Activated CD4-positive, alpha-beta T cell treated with anti-CD3 and anti-CD28 coated beads, Interleukin-2, amount 10 ng/mL, durations not matched to agents 24 days and 14 days (primary cell): ENCODE data around the gene STAG1. TPM values are rescaled to one million over a fixed set of nuclear protein-coding genes. Genes with fewer than 3 reads are reported as not detected.
A peak's percentile ranks its signal among the peaks of the same experiment; 100 is the strongest.
"Not testable (repeated sequence)": the region's sequence is repeated elsewhere in the genome, so short reads cannot be mapped to it uniquely, and the experiment has no call there.

Experiments used
- DNase-seq: peaks from one replicate; pipeline ENCODE4 v3.0.0; 2022
- H3K27ac Mint-ChIP-seq: one replicate; pipeline ENCODE4 v1.8.0; 2022; ENCODE audit warnings: mild to moderate bottlenecking, mixed read lengths
- H3K27me3 Mint-ChIP-seq: one replicate; pipeline ENCODE4 v1.8.0; 2022; ENCODE audit warnings: mixed read lengths
- H3K36me3 Mint-ChIP-seq: one replicate; pipeline ENCODE4 v1.8.0; 2022; ENCODE audit warnings: low read depth, mild to moderate bottlenecking, mixed read lengths
- H3K4me1 Mint-ChIP-seq: one replicate; pipeline ENCODE4 v1.8.0; 2021; ENCODE audit warnings: mixed read lengths
- H3K4me3 Mint-ChIP-seq: one replicate; pipeline ENCODE4 v1.8.0; 2022; ENCODE audit warnings: mild to moderate bottlenecking, moderate library complexity, mixed read lengths
- H3K9me3 Mint-ChIP-seq: one replicate; pipeline ENCODE4 v1.8.0; 2021; ENCODE audit warnings: mixed read lengths
- intact Hi-C: fragments of 100-400 bp; cut with micrococcal nuclease; formaldehyde crosslinking; loops from one replicate; pipeline ENCODE4 v1.15.1; 2023
- total RNA-seq: library from RNA; stranded (reverse); gene quantifications from 2 replicates; pipeline ENCODE4 v1.2.3, GENCODE V29; 2022

Gene STAG1
- total RNA-seq, 1 donor from 2014 or later = 46.2 TPM

- intact Hi-C loops = no loop called here
- H3K9me3 Mint-ChIP-seq = no peaks in the 10 kb centered on the region
Observed at GRCh38 chr3:136639069-136639468, 113.1 kb downstream of the STAG1 start.

GRCh38 chr3:136637176-136637575 is 115.0 kb downstream of the STAG1 start:
- H3K27ac Mint-ChIP-seq = no peak overlapping the region
- intact Hi-C loops = no loop called here
- H3K27me3 Mint-ChIP-seq = no peaks in the 10 kb centered on the region

More at GRCh38 chr3:136639069-136639468, 113.1 kb downstream of the STAG1 start:
- Mint-ChIP-seq H3K4me3 (no peak overlapping the region), H3K27ac (no peak overlapping the region), H3K4me1 (no peaks in the 10 kb centered on the region), H3K27me3 (no peaks in the 10 kb centered on the region), H3K36me3 (peaks cover 8% of the 10 kb centered on the region)
- DNase-seq = no peak

GRCh38 chr3:136634821-136635220 is 117.4 kb downstream of the STAG1 start:
- no peak overlapping the region for H3K4me3 Mint-ChIP-seq
- no peaks in the 10 kb centered on the region for H3K27me3 Mint-ChIP-seq
- H3K9me3 Mint-ChIP-seq = no peaks in the 10 kb centered on the region
- H3K4me1 Mint-ChIP-seq = peaks cover 8% of the 10 kb centered on the region
- intact Hi-C loops = no loop called here
- peaks cover 16% of the 10 kb centered on the region for H3K36me3 Mint-ChIP-seq
- H3K27ac Mint-ChIP-seq = no peak overlapping the region
- DNase-seq = no peak

More at GRCh38 chr3:136637176-136637575, 115.0 kb downstream of the STAG1 start:
- Mint-ChIP-seq H3K36me3 (peaks cover 8% of the 10 kb centered on the region), H3K9me3 (no peaks in the 10 kb centered on the region), H3K4me1 (peaks cover under 1% of the 10 kb centered on the region), H3K4me3 (no peak overlapping the region)
- DNase-seq = no peak

GRCh38 chr3:136632625-136633081 is 119.5 kb downstream of the STAG1 start:
- no peak overlapping the region for H3K4me3 Mint-ChIP-seq
- no peak for DNase-seq
- intact Hi-C loops = no loop called here
- H3K27ac Mint-ChIP-seq = no peak overlapping the region
- peaks cover 9% of the 10 kb centered on the region for H3K4me1 Mint-ChIP-seq
- H3K36me3 Mint-ChIP-seq = peaks cover 35% of the 10 kb centered on the region
- H3K9me3 Mint-ChIP-seq = peaks cover 16% of the 10 kb centered on the region
- H3K27me3 Mint-ChIP-seq = no peaks in the 10 kb centered on the region

GRCh38 chr3:136631424-136631823 is 120.8 kb downstream of the STAG1 start:
- intact Hi-C loops = no loop called here
- Mint-ChIP-seq H3K27ac (no peak overlapping the region), H3K9me3 (peaks cover 18% of the 10 kb centered on the region), H3K36me3 (peaks cover 44% of the 10 kb centered on the region), H3K4me3 (no peak overlapping the region), H3K27me3 (no peaks in the 10 kb centered on the region), H3K4me1 (peaks cover 10% of the 10 kb centered on the region)
- no peak for DNase-seq

GRCh38 chr3:136630915-136631314 is 121.3 kb downstream of the STAG1 start:
- Mint-ChIP-seq H3K9me3 (peaks cover 18% of the 10 kb centered on the region), H3K36me3 (peaks cover 45% of the 10 kb centered on the region), H3K27me3 (no peaks in the 10 kb centered on the region), H3K27ac (no peak overlapping the region), H3K4me3 (no peak overlapping the region), H3K4me1 (peaks cover 10% of the 10 kb centered on the region)
- intact Hi-C loops = no loop called here
- no peak for DNase-seq

- H3K4me3 Mint-ChIP-seq = no peak overlapping the region
- DNase-seq = no peak
Observed at GRCh38 chr3:136626493-136626892, 125.7 kb downstream of the STAG1 start.

GRCh38 chr3:136624894-136625815 is 127.0 kb downstream of the STAG1 start:
- Mint-ChIP-seq H3K4me1 (peaks cover 8% of the 10 kb centered on the region), H3K27me3 (no peaks in the 10 kb centered on the region)

More at GRCh38 chr3:136626493-136626892, 125.7 kb downstream of the STAG1 start:
- Mint-ChIP-seq H3K27me3 (no peaks in the 10 kb centered on the region), H3K4me1 (peaks cover 10% of the 10 kb centered on the region), H3K27ac (no peak overlapping the region), H3K9me3 (peaks cover 18% of the 10 kb centered on the region), H3K36me3 (peaks cover 46% of the 10 kb centered on the region)
- intact Hi-C loops = no loop called here

GRCh38 chr3:136624371-136624770 is 127.8 kb downstream of the STAG1 start:
- Mint-ChIP-seq H3K27ac (no peak overlapping the region), H3K9me3 (peaks cover 18% of the 10 kb centered on the region), H3K4me1 (peaks cover 8% of the 10 kb centered on the region), H3K36me3 (peaks cover 42% of the 10 kb centered on the region), H3K4me3 (no peak overlapping the region), H3K27me3 (no peaks in the 10 kb centered on the region)
- intact Hi-C loops = no loop called here
- DNase-seq = no peak

More at GRCh38 chr3:136624894-136625815, 127.0 kb downstream of the STAG1 start:
- Mint-ChIP-seq H3K36me3 (peaks cover 49% of the 10 kb centered on the region), H3K27ac (no peak overlapping the region), H3K9me3 (peaks cover 18% of the 10 kb centered on the region), H3K4me3 (no peak overlapping the region)
- no peak for DNase-seq
- intact Hi-C loops = no loop called here

GRCh38 chr3:136621628-136622027 is 130.6 kb downstream of the STAG1 start:
- Mint-ChIP-seq H3K9me3 (no peaks in the 10 kb centered on the region), H3K4me3 (no peak overlapping the region), H3K27me3 (no peaks in the 10 kb centered on the region), H3K4me1 (peaks cover 6% of the 10 kb centered on the region), H3K36me3 (peaks cover 31% of the 10 kb centered on the region), H3K27ac (no peak overlapping the region)
- DNase-seq = no peak
- intact Hi-C loops = no loop called here

- peaks cover 4% of the 10 kb centered on the region for H3K4me1 Mint-ChIP-seq
- no peak for DNase-seq
- intact Hi-C loops = no loop called here
- H3K4me3 Mint-ChIP-seq = no peak overlapping the region
- H3K9me3 Mint-ChIP-seq = no peaks in the 10 kb centered on the region
- peaks cover 25% of the 10 kb centered on the region for H3K36me3 Mint-ChIP-seq
- no peaks in the 10 kb centered on the region for H3K27me3 Mint-ChIP-seq
- H3K27ac Mint-ChIP-seq = no peak overlapping the region
Observed at GRCh38 chr3:136620436-136620835, 131.7 kb downstream of the STAG1 start.

- H3K36me3 Mint-ChIP-seq = peaks cover 25% of the 10 kb centered on the region
Observed at GRCh38 chr3:136617969-136618525, 134.1 kb downstream of the STAG1 start.

GRCh38 chr3:136617198-136617597 is 135.0 kb downstream of the STAG1 start:
- H3K27me3 Mint-ChIP-seq = no peaks in the 10 kb centered on the region
- H3K27ac Mint-ChIP-seq = no peak overlapping the region
- no peaks in the 10 kb centered on the region for H3K4me1 Mint-ChIP-seq
- no peak for DNase-seq
- peaks cover 25% of the 10 kb centered on the region for H3K36me3 Mint-ChIP-seq
- H3K4me3 Mint-ChIP-seq = no peak overlapping the region
- H3K9me3 Mint-ChIP-seq = no peaks in the 10 kb centered on the region
- intact Hi-C loops = no loop called here

More at GRCh38 chr3:136617969-136618525, 134.1 kb downstream of the STAG1 start:
- H3K9me3 Mint-ChIP-seq, H3K27me3 Mint-ChIP-seq, DNase-seq, H3K4me1 Mint-ChIP-seq, intact Hi-C loops, H3K4me3 Mint-ChIP-seq: not testable (repeated sequence)
- peak overlapping the region; percentile 17 for H3K27ac Mint-ChIP-seq

- Mint-ChIP-seq H3K36me3 (peaks cover 15% of the 10 kb centered on the region), H3K27ac (no peak overlapping the region), H3K9me3 (no peaks in the 10 kb centered on the region), H3K4me1 (peaks cover 3% of the 10 kb centered on the region), H3K27me3 (no peaks in the 10 kb centered on the region), H3K4me3 (no peak overlapping the region)
- DNase-seq = no peak
- intact Hi-C loops = no loop called here
Observed at GRCh38 chr3:136612512-136612911, 139.7 kb downstream of the STAG1 start.
